HG03064 (cell line): ENCODE results near the gene MT1B.

Experiments
- ATAC-seq: cut with Tn5 transposase; IDR thresholded peaks from one replicate; pipeline ENCODE4 v1.9.1; 2021; ENCODE audit warnings: low read depth; ENCODE audit not compliant: unreplicated experiment

The MT1B gene

DNA sequence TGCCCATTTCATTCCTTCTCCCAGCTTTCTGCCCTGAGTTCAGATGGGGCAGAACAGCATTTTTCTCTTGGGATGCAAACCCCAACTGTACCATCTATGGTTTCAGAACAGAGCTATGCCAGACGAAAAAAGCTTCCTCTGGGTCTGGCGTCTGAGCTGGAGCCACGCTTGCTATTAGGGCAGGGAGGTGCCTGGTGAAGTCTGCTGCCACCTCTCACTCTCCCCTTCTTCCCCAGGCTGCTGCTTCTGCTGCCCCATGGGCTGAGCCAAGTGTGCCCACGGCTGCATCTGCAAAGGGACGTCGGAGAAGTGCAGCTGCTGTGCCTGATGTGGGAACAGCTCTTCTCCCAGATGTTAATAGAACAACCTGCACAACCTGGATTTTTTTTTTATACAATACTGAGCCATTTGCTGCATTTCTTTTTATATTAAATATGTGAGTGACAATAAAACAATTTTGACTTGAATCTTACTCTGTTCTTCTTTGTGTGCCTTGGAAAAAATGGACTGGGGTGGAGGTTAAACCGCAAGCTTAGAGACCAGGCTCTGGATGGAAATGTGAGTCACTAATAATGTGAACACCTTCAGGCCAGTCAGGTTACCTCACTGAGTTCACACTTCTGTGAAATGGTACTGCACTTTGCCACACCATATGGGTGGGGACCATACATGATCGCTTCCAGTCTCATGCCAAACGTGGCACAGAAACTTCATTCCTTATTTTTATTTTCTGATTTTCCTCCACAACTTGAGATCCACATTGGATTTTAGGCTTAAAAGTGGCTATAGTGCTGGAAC is 14.9 kb upstream of the MT1B start:
- ATAC-seq, result no peak

DNA sequence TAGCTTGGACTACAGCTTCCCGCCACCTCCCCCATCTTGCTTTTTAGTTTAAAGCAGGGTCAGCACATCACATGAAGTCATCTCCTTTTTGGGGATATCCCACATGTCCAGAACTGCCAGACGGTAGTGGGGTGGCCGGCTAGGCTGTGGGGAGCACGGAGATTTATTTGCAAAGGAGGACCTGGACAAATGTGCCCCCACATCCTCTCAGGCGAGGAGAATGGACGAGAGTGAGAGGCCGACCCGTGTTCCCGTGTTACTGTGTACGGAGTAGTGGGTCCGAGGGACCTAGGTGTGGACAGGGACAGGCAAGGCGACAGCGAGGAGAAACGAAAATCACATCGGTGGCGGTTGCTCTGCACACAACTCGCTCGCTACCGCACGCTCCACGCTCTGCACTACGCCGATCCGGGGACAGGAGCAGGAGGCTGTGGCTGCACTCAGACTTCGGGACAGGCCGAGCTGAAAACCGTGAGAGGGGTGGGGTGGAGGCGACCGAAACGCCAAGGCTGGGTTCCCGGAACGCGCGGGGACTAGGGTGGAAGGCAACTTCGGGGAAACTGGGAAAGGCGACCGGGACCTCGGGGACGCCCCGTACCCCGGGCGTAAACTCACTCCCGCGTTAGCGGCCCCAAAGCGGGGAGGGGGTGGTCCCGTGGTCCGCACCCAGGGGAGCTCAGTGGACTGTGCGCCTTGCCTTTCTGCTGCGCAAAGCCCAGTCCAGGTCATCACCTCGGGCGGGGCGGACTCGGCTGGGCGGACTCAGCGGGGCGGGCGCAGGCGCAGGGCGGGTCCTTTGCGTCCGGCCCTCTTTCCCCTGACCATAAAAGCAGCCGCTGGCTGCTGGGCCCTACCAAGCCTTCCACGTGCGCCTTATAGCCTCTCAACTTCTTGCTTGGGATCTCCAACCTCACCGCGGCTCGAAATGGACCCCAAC is 13.6 kb upstream of the MT1B start, which contains the start of gene MT1A:
Gene MT1A (plus strand): TSS at position 853 of the 937 bp plus-strand sequence. CDS start 73 bp downstream, at position 926.
- no peak for ATAC-seq

DNA sequence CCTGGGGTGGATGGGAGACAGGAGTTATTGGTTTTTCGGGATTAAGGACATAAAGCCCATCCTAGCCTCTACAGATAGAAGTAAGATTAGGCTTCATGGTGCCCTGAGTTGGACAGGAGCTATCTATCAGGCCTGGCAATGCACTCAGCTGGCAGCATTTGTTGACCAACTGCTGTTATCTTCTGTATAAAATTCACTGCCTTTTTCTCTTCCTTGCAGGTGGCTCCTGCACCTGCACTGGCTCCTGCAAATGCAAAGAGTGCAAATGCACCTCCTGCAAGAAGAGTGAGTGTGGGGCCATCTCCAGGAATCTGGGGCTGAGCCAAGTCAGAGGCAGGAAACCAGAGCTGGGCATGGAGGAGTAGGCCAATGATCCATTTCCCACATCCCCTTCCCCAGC is 12.6 kb upstream of the MT1B start:
- ATAC-seq, result no peak

DNA sequence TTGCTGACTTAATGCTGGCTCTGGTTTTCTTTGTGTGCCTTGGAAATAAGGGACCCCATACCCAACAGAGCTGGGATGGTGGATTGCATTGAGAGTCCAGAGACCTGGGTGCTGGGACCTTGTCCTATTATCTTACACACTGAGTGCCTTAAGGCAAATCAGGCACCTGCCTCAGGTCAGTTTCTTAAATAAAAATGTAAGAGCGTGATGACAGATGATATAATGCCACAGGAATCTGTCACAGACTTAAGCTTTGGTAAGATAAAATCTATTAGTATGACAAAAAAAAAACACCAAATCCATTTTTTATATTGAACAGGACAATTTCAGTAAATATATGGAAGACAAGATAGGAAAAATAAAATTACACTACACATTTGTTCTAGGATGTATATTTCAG is 11.6 kb upstream of the MT1B start:
- ATAC-seq, result no peak

DNA sequence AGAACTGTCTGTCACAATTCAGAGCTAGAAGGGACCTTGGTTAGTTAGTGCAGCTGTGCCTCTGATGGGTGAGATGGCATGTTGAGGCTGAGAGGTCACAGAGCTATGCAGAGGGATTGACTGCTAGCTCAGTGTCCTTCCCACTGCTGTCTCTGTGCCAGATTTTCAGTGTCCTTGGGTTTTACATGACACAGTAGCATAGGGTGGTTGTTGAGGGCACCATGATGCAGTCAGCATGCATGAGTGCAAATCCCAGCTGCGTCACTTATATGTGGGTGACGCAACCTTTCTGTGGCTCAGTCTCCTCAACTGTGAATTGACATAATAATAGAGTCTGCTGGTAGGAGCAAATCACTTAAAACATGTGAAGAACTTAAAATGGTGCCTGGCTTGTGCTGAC is 10.5 kb upstream of the MT1B start:
- ATAC-seq, result no peak

DNA sequence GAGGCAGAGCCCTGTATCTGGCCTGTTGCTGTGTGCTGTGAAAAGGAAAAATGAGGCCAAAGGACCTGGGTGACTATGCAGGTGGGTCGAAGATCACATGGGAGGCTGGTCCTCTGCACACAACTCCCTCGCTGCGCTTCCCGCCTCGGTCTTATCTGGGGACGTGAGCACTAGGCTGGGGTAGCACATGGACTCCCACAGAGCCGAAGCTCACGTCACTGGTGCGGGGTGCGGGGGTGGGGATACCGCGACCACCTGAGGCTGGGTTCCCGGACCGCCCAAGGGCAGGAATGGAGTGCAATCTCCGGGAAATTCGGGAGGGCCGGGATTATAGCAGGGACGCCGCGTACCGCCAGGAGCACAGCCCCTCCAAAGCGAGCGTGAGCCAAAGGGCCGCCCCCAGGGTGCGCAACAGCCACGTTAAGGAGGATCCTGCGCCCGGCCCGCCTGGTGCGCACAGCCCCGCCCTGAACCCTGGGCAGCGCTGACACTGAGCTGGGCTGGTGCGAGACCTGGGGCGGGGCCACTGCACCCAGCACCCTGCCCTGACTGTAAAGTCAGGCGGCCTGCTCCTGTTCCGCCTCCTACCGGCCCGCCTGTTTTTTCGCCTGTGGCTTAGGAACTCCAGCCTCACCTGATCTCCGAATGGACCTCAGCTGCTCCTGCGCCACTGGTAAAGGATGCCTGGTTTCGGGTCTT is 8.5 kb upstream of the MT1B start:
- no peak for ATAC-seq

DNA sequence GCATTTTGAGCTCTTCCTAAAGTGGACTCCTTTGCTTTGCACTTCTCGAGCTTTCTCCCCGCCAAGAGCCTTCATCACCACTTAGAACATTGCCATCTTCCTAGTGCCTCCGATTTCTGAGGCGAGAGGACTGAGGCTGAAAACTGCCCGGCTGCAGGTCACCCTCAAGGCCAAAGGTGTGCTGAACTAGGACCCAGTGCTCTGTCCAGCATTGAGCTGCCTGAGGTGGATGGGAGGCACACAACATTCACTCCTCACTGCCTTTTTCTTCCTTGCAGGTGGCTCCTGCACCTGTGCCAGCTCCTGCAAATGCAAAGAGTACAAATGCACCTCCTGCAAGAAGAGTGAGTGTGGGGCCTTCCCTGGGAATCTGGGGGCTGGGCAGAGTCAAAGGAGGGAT is 7.9 kb upstream of the MT1B start:
- ATAC-seq, result no peak

DNA sequence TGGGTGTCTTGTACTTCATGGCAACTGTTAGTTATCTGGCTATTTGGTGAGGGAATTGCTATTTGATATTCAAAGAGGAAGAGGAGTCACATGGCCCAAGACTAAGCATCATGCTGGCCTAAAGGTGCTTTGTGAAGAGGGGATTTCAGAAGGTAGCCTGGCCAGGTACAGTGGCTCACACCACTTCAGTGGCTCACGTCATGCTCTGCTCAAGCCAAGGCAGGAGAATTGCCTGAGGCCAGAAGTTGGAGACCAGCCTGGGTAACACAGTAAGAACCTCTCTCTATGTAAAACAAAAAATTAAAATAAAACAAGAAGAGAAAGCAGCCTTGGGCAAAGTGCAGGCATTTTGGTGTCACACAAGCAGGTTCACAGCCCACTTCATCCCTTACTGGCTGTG is 6.4 kb upstream of the MT1B start:
- ATAC-seq, result no peak

DNA sequence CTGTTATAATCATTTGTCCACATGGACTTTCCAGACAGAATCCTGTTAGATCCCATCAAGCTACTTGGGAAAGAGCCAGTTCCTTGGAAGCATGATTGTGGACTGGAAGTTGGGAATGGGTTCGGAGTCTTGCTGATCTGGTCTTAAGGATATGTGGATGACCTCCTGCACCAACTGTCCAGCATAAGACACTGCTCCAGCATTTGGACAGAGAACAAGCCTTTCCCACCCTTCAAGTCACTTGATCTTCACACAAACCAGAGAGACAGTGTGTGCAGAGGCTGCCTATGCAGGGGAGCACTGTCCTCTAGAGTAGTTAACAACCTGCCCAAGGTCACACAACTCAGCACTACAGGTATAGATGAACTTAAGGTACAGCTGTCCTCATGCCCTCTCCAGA is 5.8 kb upstream of the MT1B start:
- ATAC-seq, result no peak

DNA sequence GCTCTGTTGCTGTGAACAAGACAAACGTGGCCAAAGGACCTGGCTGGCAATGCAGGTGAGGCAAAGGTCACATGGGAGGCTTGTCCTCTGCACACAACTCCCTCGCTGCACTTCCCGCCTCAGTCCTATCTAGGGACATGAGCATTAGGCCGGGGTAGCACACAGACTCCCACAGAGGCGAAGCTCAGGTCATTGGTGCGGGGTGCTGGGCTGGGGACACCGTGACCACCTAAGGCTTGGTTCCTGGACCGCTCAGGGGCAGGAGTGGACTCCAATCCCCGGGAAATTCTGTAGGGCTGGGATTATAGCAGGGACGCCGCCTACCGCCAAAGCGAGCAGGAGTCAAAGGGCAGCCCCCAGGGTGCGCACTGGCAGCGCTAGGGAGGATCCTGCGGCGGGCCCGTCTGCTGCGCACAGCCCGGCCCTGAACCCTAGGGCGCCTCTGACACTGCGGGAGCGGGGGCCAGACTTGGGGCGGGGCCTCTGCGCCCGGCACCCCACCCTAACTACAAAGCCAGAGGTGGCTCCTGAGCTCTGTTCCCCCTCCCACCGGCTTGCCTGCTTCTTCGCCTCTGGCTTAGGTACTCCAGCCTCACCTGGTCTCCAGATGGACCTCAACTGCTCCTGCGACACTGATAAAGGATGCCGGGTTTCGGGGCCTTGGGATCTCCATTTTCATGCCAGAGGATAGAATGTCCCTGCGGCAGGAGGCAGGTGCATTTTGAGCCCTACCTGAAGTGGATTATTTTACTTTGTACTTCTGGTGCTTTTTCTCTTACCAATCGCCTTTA is 3.9 kb upstream of the MT1B start:
- ATAC-seq, result no peak

DNA sequence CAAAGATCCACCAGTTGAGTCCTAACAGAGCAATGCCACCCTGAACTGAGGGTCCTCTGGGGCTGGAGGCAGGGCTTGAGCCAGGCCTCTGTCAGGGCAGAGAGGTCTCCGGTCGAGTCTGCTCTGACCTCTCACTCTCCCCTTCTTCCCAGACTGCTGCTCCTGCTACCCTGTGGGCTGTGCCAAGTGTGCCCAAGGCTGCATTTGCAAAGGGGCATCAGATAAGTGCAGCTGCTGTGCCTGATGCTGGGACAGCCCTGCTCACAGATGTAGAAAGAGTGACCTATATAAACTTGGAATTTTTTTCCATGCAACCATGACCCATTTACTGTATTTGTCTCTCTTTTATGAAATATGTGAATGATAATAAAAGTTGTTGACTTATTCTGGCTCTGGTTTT is 2.4 kb upstream of the MT1B start:
- ATAC-seq, result no peak

DNA sequence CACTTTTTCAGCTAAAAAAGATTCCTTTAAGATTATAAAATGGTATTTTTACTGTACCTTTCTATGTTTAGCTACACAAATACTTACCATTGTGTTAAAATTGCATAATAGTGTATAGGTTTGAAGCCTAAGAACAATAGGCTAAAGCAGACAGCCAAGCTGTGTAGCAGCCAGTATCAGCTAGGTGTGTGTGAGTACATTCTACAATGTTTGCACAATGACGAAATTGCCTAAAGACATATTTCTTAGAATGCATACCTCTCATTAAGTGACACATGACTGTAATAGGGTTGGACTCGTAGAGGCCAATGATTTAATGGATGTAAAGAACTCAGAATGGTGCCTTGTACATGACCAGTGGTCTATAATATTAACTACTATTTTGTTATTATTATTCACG is 1.9 kb upstream of the MT1B start:
- ATAC-seq, result no peak

DNA sequence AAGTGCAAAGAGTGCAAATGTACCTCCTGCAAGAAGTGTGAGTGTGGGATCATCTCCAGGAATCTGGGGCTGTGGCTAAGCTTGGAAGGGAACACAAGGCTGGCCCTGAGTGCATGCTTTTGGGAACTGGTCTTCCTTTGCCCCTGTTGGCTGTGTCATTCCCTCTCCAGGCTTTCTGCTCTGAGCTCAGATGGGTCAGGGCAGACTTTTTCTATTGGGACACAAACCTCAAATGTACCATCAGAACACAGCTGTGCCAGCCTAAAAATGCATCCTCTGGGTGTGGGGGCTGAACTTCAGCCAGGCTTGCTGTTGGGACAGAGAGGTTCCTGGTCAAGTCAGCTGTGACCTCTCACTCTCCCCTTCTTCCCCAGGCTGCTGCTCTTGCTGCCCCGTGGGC is 914 bp downstream of the MT1B start:
- no peak for ATAC-seq

DNA sequence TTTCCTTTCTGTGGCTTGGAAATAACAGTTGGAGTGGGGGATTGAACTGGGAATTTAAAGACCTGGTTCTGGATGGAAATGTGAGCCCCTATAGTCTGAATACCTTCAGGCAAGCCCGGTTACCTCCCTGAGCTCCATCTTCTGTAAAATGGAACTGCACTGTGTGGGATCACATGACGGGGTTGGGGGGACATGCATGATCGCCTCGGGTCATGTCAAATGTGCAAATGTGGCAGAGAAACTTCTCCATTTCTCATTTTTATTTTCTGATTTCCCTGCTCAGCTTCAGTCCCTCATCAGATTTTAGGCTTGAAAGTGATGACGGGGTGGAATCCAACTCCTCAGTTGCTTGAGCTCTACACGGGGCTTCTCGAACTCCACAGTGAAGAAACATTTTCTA is 1.5 kb downstream of the MT1B start:
- ATAC-seq, result no peak

DNA sequence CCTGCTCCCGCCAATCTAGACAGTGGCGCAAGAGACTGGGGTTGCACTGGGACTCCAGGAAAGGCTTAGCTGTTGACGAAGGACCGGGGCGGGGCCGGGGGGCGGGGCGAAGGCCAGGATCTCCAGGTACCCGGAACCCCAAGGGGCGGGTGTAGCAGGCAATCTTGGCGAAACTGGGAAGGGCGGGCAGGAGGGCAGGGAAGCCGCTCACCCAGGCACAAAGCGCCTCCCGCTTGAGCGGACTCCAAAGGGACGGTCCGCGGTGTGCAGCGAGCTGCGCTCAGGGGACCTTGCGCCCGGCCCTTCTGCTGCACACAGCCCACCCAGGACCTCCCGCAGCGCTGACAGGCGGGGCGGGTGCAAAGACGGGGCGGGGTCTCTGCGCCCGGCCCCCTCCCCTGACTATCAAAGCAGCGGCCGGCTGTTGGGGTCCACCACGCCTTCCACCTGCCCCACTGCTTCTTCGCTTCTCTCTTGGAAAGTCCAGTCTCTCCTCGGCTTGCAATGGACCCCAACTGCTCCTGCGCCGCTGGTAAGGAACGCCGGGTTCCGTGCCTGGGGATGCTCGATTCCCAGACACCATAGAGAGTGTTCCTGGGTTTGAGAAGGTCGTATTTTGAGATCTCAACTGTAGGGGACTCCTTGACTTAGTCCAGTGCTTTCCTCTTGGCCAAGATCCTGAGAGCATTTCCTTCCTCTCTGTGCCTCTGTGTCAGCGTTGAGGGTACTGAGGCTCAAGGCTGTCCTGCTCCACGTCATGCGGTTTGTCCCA is 6.1 kb downstream of the MT1B start, which contains the start of gene MT1F:
Gene MT1F (plus strand): TSS at position 405 of the 772 bp plus-strand sequence. CDS start 100 bp downstream, at position 505.
- ATAC-seq, result no peak

DNA sequence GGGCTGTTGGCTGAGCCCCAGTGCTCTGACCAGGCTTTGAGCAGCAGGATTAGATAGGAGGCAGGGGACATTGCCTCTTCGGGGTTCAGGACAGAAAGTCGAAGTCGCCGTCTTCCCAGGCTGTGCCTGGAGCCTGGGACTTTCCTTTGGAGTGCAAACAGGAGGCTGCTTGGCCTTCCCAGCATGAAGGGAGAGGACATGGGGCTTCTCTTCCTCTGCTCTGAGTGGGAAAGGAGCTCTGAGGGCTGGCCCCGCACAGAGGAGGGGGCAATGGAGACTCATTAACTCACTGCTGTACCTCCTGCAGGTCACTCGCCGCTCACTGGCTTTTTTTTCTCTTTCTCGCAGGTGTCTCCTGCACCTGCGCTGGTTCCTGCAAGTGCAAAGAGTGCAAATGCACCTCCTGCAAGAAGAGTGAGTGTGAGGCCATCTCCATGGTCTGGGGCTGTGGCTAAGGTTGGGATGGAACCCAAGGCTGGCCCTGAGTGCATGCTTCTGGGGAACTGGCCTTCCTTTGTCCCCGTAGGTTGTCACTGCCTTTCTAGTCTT is 6.7 kb downstream of the MT1B start:
- ATAC-seq, result no peak

DNA sequence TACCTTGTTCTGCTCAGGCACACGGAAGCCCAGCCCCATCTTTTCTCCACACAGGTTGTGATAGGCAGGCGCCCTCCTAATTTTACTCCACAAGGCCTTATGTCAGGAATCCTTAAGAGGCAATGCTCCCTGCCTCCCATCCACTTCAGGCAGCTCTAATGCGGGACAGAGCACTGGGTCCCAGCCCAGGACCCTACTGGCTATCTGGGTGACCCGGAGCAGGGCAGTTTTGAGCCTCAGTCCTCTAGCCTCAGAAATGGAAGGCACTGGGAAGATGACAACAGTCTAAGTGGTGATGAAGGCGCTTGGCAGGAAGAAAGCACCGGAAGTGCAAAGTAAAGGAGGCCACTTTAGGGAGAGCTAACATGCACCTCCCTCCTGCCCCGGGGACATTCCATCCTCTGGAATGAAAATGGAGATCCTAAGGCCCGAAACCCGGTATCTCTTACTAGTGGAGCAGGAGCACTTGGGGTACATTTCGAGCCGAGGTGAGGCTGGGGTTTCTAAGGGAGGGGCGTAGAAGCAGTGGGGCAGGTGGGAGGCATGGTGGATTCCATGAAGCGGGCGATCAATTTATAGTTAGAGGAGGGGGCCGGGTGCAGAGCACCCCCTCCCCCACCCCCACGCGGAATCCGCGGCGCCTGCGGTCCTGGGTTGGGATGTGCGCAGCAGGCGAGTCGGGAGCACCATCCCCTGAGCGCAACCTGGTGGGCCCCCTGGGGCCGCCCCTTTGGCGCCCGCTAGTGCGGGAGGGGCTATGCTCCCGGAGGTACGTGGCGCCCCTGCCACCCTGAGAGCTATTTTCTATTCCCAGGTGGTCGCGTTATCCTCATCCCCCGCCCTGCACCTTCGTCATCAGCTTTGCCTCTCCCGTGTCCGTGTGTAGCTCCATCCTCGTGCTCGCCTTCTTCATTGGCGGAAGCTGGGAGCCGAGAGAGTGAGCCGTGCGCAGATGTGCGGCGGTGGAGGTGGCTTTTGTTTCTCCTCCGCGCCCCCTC is 11.0 kb downstream of the MT1B start:
- ATAC-seq, result no peak

DNA sequence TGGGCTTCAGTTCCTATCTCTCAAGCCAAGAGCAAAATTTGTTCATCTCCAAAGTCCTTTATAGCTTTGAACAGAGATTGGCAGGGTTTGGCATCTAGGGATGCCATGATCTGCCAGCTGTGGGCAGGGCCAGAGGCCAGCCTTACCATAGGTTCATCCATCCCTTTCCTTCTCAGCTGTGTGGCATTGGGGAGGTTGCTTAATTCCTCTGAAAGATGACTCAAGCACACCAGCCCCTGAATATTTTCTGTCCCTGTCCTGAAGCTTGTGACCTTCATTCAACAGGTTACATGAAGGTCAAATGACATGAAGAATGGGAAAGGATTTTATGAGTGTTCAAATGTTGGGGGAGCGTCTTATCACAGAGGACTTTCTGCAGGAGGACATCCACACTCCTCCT is 12.8 kb downstream of the MT1B start:
- ATAC-seq, result no peak
